Stimulated activated naive CD8-positive, alpha-beta T cell treated with anti-CD3 and anti-CD28 coated beads, Interleukin-15, Interleukin-2, amounts not matched to agents 100 U/mL and 50 U/mL, for 24 hours (primary cell): ENCODE measurements around the gene TRPV5.

ENCODE experiments used
- ATAC-seq: fragments of 150-1000 bp; cut with Tn5 transposase; one replicate; pipeline ENCODE4 v1.10.0; 2021
- DNase-seq: peaks from one replicate; pipeline ENCODE4 v3.0.0; 2021

Gene TRPV5

GRCh38 chr7:142885311-142886230 is 48.0 kb downstream of the TRPV5 start, which contains the start of gene TRPV6:
TRPV6 (minus strand) TSS chr7:142885745.
- ATAC-seq (no peak), DNase-seq (no peak)

- ATAC-seq (no peak), DNase-seq (no peak)
Observed at GRCh38 chr7:142884286-142884640, 49.3 kb downstream of the TRPV5 start.

- DNase-seq (no peak), ATAC-seq (no peak)
Observed at GRCh38 chr7:142883571-142884285, 49.8 kb downstream of the TRPV5 start.

DNA sequence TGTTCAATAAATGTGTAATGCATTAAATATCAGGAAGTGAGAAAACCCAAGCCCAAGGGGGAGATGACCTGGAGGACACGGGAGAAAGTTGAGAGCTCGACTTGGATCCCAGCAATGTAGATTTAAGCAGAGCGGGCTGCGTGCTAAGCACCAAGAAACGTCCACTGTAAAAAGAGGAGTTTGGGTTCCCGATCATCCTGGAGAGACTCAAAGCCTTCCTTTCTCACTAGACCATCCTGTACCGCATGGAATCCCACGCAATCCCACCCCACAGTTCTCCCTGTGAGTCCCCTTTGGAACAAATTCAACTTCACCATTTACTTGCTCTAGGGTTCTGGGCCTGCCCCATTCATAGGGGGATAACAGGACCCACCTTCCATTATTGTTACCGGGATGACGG is 50.4 kb downstream of the TRPV5 start:
- DNase-seq (no peak), ATAC-seq (no peak)

- DNase-seq, result no peak
- no peak for ATAC-seq
Observed at GRCh38 chr7:142882338-142882678, 51.2 kb downstream of the TRPV5 start.

- ATAC-seq (no peak), DNase-seq (no peak)
Observed at GRCh38 chr7:142881586-142882337, 51.8 kb downstream of the TRPV5 start.

DNA sequence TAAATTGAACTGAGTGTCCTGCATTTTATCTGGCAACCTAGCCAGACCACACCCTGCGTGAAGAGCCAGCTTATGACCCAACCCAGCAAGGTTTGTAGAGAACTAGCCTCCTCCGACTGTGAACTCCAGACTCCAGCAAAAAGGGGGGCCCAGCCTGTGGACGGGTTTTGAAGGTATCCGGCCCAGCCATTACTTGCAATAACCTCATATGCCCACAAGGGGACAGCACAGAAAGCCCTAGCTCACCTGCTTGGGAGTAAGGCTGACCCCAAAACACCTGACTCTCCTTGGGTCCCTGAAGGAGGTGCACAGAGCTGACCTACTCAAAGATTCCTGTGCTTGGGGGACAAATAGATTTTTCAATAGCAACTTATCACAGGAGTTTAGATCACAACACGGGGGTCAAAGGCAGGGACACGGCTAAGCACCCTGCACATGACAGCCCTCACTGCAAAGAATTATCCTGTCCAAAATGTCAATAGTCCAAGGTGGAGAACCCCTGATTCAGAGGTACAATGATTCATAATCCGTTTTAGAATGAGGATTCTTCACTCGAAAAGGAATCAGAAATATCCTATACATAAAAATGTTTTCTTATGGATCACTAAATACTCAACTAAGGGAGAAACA is 52.6 kb downstream of the TRPV5 start:
- ATAC-seq (no peak), DNase-seq (peak; percentile 50)

DNA sequence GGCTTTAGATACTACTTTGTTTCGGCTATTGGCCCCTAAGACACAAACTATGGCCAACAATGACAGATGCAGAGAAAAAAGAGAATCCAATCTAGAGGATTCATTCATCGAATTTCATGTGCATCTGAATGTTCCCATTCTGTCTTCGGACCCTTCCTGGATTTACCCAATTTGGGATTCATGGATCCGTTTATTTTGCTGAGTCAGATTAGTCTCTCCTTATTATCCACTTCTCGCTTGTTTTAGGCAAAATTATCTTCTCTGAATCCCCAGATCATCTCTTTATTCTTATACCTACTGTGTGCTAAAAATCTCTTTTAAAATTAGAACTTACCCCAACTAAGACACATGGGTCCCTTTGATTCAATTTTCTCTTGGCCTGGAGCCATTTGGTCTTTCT is 54.5 kb downstream of the TRPV5 start:
- DNase-seq, result no peak
- no peak for ATAC-seq

DNA sequence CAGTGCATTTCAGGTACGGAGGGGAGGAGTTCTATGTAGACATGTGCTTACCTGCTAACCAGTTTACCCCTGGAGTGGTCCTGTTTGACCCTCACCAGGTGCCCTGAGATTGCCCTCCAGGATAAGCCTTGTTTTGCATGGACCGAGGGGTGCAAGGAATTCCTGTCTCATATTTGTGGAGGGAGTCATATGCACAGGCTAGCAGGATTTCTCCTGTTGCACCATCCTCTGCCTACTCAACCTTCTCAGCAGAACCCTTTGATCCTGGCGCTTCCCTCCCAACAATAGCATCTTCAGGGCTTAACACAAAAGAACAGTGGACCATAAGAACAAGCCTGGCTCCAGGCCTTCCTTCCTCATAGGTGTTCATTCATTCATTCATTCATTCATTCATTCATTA is 55.2 kb downstream of the TRPV5 start:
- ATAC-seq, result no peak
- no peak for DNase-seq

DNA sequence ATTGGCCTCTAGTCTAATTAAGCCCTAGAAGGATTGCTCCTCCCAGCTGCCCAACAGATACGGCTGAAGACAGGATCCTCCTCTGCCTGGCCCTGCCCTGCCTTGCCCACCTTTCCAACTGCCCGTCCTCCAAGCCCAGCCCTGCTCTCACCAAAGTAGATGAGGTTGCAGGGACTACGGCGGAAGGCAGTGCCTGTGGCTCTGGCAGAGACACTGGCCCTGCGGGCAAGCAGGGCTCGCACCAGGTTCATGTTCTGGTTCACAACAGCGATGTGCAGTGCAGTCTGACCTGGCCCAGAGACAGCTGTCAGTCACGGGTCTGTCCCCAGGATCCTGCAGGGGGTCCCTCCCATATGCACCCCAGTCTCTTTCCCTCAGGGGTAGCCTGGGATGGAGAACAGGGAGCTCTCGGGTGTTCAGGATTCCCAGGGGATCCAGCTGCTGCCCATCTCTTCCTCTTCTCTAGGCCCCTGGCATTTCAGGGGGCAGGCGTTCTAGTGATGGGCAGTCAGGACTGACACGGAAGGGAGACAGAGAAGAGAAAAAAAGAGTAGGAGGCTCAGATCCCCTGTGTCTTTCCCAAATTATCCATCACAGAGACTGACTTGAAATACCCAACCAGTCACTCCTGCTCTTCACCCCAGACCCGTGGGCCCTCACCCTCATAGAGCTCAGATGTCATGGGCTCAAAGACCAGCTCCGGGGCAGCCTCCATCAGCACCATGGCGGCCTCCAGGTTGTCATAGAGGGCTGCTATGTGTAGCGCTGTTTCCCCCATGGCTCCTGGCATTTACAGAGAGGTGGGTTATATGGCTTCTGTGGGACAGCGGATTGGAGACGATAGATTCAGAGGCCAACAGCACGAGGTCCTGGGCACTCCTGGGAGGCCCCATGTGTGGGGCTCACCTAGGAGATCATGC is 56.3 kb downstream of the TRPV5 start:
- ATAC-seq (no peak), DNase-seq (no peak)

DNA sequence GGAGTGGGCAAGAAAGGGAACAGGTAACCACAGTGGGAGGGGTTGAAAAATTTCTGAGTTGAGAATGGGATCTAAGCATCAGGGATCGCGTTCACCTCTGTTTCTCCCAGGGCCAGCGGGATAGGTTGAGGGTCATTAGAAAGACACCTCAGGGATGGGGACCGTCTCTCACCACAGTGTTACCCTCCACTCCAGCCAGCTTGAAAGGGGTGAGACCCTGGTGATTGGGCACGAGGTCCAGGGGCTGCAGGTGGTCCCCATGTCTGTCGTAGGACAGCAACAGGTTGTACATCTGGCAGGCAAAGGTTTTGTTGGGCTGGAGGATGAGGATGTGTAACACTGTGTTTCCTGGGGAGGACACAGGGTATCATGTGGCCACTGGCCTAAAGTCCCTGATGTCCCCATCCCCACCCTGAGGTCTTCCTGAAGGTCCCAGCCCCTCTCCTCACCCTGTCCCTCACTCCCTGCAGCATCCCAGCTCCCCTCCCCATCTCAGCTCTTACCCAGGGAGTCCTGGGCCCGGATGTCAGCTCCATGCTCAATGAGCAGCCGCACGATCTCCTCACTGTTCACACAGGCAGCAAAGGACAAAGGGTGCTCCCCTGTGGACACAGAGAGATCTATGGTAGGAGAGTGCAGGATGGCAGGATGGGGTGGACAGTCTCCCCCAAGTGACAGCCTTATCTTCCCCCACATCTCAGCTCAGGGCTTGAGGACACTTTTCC is 57.1 kb downstream of the TRPV5 start:
- ATAC-seq (no peak), DNase-seq (no peak)

DNA sequence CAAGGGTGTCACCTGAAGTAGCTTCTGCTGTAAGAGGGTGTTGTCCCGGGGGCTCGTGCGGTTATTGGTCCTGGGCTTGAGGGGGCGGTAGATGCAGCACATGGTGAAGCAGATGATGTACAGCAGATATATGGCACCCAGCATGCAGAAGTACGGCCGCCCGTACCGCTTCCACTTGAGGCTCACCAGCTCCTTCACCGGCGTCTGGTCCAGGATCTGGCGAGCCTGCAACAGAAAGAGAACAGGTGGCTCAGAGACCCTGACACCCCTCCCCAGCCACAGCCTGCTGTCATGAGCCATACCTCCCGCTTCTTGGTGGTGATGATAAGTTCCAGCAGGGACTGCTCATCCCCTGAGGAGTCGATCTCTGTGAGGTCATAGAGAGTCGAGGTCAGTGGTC is 58.1 kb downstream of the TRPV5 start:
- ATAC-seq (no peak), DNase-seq (no peak)

GRCh38 chr7:142874837-142875236 is 58.7 kb downstream of the TRPV5 start:
- DNase-seq (no peak), ATAC-seq (no peak)

GRCh38 chr7:142874409-142874808 is 59.1 kb downstream of the TRPV5 start:
- ATAC-seq (no peak), DNase-seq (no peak)

- ATAC-seq, result no peak
- no peak for DNase-seq
Observed at GRCh38 chr7:142873871-142874270, 59.7 kb downstream of the TRPV5 start.

DNA sequence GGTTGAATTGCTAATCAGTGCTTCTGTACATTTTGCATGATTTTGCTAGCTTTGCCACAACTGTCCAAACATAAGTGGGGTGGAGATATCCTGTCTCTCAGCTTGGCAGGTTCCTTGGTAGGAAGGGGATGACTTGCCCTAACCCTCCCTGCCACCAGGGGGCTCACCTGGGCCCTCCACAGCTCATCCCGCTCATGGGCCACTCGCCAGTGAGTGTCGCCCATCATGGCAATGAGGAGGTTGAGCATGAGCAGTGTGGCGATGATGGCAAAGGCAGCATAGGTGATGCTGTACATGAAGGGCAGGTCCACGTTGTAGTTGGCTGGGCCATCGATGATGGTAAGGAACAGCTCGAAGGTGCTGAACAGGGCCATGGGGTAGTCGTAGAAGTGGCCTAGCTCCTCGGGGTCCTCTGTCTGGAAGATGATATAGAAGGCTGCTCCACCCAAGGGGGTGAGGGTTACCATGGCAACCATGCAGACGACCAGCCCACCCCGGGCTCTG is 60.2 kb downstream of the TRPV5 start:
- ATAC-seq (peak; percentile 41), DNase-seq (peak; percentile 44)

GRCh38 chr7:142872106-142872675 is 61.4 kb downstream of the TRPV5 start:
- DNase-seq, result no peak
- no peak for ATAC-seq

- no peak for ATAC-seq
Observed at GRCh38 chr7:142871260-142872105, 62.1 kb downstream of the TRPV5 start.

More at GRCh38 chr7:142871260-142872105, 62.1 kb downstream of the TRPV5 start:
- no peak for DNase-seq
